ENCODE results near the gene CD163L1.

GRCh38 chr12:7403466-7403865 lies 40.5 kb downstream of the CD163L1 start:
- no peak for TF ChIP-seq POLR2A (IDR thresholded peaks at IDR 0.05; ENCODE audit: low read length)
- TF ChIP-seq GATA1 (IDR thresholded peaks at IDR 0.05; ENCODE audit: low read depth, low read length): no peak

Measured in erythroblast (primary cell).